Measurements from ENCODE around the gene PRKCZ. TPM values are rescaled to one million over a fixed set of nuclear protein-coding genes. Genes with fewer than 3 reads are reported as not detected.
A peak's percentile ranks its signal among the peaks of the same experiment; 100 is the strongest.

Gene PRKCZ
- total RNA-seq, 1 donor from 2014 or later = 28.1 TPM

DNA sequence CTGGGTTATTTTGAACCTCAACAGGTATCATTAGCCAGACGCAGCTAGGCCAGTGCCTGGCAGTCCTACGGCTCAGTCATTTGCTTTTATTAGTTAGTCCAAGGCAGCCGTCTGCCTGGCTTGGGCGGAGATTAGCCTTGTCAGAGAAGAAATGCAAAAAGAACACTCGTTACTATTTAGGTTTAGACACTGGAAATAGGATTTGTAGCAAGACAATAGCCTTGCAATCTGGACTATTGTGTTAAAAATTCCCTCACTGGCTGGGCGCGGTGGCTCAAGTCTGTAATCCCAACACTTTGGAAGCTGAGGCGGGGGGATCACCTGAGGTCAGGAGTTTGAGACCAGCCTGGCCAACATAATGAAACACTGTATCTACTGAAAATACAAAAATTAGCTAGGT lies 11.0 kb upstream of the PRKCZ start:
- DNase-seq (ENCODE audit: low read depth) = no peak
- H3K4me3 ChIP-seq (ENCODE audit: low read depth, low read length) = no peak overlapping the region
- TF ChIP-seq, protein P1, sequence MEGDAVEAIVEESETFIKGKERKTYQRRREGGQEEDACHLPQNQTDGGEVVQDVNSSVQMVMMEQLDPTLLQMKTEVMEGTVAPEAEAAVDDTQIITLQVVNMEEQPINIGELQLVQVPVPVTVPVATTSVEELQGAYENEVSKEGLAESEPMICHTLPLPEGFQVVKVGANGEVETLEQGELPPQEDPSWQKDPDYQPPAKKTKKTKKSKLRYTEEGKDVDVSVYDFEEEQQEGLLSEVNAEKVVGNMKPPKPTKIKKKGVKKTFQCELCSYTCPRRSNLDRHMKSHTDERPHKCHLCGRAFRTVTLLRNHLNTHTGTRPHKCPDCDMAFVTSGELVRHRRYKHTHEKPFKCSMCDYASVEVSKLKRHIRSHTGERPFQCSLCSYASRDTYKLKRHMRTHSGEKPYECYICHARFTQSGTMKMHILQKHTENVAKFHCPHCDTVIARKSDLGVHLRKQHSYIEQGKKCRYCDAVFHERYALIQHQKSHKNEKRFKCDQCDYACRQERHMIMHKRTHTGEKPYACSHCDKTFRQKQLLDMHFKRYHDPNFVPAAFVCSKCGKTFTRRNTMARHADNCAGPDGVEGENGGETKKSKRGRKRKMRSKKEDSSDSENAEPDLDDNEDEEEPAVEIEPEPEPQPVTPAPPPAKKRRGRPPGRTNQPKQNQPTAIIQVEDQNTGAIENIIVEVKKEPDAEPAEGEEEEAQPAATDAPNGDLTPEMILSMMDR (conservative IDR thresholded peaks at IDR 0.05; ENCODE audit: low read depth, low read length) = no peak

DNA sequence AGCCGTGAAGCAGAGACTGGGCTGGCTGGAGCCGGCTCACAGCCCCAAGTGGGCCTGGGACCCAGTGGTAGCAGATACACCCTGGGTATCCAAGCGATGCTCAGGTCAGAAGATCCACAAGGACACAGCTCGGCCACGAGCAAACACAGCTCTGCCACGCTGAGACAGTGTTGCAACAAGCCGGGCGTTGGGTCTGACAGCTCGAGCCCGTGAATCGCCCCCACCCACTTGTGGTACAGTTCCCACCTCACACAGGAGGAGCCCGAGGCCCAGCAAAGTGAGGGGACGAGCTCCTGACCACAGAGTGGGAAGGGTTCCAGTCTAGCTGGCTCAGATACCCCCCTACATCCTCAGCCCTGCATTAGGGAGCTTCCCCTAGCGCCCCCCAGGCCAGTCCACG lies 8.9 kb upstream of the PRKCZ start:
- TF ChIP-seq, protein P1 (conservative IDR thresholded peaks at IDR 0.05; ENCODE audit: low read depth, low read length) = no peak
- H3K4me3 ChIP-seq (ENCODE audit: low read depth, low read length) = no peak overlapping the region
- no peak for DNase-seq (ENCODE audit: low read depth)

DNA sequence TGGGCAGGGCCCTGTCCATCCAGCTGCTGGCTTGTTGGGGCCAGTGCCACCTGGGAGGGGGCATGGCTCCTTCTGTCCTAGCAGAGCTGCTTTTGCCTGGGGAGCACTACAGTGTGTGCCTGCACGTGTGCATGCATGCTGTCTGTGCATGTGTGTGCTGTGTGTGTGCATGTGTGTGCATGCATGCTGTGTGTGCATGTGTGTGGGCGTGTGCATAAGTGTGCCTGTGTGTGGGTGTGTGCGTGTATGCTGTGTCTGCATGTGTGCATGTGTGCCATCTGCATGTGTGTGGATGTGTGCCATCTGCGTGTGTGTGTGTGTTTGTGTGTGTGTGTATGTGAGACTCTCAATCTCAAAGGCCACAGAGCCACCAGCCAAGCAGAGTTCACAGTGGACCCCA lies 8.3 kb upstream of the PRKCZ start:
- TF ChIP-seq, protein P1 (conservative IDR thresholded peaks at IDR 0.05; ENCODE audit: low read depth, low read length) = no peak
- H3K4me3 ChIP-seq (ENCODE audit: low read depth, low read length) = no peak overlapping the region
- DNase-seq (ENCODE audit: low read depth) = no peak

DNA sequence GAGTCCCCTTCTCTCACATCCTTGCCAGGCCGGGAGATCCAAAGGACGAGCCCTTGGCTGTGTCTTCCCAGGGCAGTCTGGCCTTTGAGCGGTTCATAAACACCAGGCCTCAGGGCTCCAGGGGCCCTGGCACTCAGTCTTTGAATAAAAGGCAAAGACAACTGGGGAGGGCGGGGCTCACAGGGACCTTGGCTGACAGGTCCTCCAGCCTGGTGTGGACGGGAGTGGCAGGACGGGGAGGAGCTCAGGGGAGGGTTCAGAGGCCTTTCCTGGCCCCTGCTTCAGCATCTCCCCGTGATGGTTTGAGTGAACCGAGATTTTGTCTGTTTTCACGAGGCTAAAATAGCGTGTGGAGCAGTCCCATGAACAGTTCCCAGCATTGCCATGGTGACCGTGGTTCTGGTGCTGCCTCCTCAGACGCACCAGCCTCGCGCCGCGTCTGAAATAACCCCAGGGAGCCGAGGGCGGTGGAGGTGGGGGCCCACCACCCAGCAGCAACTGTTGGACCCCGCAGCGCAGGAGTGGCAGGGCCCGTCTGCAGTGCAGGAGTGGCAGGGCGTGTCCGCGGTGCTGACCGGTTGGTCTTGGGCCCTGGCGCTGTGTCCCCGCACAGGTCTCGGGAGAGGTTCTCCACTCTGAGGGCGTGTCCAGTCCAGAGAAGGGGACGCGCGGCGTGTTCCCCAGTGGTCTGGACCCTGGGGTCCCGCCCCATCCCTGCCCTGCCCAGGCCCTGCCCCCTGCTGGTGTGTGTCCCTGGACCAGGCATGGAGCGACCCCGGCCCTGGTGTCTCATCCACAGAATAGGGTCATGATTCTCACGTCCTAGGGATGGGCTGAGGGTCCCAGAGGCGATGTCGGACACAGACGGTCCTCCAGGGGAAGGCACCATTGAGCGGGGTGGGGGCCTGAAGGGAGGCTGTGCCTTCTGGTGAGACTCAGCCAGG lies 7.1 kb upstream of the PRKCZ start:
- no peak for DNase-seq (ENCODE audit: low read depth)
- H3K4me3 ChIP-seq (ENCODE audit: low read depth, low read length) = no peak overlapping the region
- TF ChIP-seq, protein P1 (conservative IDR thresholded peaks at IDR 0.05; ENCODE audit: low read depth, low read length) = no peak

DNA sequence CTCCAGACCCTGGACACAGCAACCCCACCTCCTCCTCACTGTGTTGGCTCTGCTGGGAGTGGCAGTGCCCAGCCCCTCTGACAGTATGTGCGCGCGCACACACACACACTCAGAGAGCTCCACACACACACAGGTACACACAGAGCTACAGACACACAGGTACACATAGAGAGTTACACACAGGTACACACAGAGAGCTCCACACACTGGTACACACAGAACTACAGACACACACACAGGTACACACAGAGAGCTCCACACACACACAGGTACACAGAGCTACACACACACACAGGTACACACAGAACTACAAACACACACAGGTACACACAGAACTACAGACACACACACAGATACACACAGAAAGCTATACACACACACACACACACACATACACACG lies 6.3 kb upstream of the PRKCZ start:
- no peak for DNase-seq (ENCODE audit: low read depth)
- H3K4me3 ChIP-seq (ENCODE audit: low read depth, low read length) = no peak overlapping the region
- TF ChIP-seq, protein P1 (conservative IDR thresholded peaks at IDR 0.05; ENCODE audit: low read depth, low read length) = no peak

DNA sequence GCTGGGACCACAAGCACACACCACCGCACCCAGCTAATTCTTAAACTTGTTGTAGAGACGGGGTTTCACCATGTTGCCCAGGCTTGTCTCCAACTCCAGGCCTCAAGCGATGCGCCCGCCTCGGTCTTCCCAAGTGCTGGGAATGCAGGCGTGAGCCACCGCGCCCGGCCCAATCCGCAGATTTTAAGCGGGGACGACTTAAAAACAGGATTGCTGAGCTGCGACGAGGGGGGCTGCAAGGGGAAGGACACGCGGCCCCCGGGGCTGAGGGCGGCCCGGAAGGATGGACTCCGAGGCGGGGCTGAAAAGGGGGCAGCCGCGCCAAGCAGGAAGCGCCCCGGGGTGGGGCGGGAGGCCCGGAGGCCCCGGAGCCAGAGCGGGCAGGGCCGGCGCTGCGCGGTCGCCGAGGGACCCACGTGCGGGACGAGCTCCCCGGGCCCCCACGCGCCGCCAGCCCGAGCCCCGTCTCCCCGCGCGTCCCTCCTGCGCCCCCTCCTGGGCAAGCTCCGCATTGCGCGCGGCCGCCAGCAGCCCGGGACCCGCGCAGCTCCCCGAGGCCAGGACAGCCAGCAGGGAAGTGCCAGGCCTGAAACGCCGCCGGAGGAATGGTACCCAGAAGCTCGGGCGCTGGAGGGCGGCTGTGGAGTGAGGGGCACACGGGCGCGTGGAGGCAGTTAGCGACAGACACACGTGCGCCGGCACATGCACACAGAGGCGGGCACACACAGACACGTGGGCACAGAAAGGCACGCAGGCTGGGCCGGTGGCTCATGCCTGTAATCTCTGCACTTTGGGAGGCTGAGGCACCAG lies 5.5 kb upstream of the PRKCZ start:
- H3K4me3 ChIP-seq (ENCODE audit: low read depth, low read length) = no peak overlapping the region
- TF ChIP-seq, protein P1 (conservative IDR thresholded peaks at IDR 0.05; ENCODE audit: low read depth, low read length) = peak; percentile 64

More for the DNA sequence above, 5.5 kb upstream of the PRKCZ start:
- no peak for DNase-seq (ENCODE audit: low read depth)

Measured in epithelial cell of proximal tubule (primary cell).